HG03095 (cell line): ENCODE results near the gene PIK3R1.
A peak's percentile ranks its signal among the peaks of the same experiment; 100 is the strongest.

Source experiments
- ATAC-seq: cut with Tn5 transposase; IDR thresholded peaks from one replicate; pipeline ENCODE4 v1.9.1; 2021; ENCODE audit warnings: moderate library complexity; ENCODE audit not compliant: unreplicated experiment

Gene PIK3R1

DNA sequence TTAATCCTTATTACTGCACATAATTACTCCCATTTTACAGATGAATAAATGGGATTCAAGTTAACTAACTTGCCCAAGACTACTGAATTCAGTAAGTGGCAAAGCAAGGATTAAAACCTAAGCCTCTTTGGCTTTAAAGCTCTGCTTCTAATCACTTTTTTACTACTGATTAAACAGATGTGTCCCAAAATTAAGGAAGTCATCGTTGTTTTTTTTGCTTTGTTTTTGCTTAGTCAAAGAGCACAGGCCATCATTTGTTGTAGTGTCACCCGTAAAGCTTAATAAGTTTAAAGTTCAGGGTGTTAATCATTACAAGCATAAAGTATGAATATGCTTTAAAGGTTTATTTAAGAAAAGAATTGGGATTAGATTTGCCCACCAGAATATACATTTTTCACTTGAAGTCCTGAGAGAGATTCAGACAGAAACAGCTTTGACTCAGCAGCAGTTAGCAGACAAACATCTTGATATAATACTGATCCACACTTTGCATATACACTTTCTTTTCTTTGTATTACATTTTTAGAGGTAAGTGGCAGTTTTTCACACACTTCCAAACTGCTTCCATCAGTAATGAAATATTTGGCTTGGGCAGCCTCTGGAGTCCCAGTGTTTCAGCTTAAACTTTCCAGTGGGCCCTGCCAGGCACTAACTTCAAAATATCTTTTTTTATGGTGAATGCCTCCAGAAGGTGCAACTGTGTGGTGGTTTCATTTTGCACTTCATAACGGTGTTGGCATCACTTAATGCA lies 52.7 kb downstream of the PIK3R1 start:
- no peak for ATAC-seq

DNA sequence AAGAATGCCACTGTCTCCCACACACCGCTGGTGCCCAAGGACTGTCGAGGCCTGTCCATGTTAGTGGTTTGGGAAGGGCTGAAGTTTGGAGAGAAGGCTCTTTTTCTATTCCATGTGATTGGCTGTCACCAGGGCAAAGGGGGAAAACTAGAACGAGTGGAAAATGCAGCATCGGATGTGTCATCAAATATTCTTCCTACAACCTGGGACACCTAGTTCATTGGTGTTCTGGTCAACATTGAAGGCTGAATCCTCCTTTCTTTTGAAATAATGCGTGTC lies 53.2 kb downstream of the PIK3R1 start:
- ATAC-seq = no peak

DNA sequence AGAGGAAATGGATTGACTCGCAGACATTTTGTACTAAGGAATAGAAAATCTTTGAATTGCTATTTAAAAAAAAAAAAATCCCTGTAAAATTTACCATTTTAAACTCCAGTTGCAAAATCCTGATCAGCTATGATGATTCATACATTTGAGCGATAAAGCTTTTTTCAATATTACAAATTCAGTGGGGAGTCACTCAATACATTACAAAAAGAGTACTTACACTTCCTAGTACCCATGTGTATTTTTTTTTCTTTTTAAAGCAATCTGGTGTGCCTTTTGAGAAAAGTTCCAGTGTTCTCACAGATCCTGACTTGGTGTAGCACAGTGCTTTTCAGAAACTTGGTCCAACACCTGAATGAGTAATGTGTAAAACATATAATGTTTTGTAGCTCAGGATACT lies 54.3 kb downstream of the PIK3R1 start:
- ATAC-seq = no peak

DNA sequence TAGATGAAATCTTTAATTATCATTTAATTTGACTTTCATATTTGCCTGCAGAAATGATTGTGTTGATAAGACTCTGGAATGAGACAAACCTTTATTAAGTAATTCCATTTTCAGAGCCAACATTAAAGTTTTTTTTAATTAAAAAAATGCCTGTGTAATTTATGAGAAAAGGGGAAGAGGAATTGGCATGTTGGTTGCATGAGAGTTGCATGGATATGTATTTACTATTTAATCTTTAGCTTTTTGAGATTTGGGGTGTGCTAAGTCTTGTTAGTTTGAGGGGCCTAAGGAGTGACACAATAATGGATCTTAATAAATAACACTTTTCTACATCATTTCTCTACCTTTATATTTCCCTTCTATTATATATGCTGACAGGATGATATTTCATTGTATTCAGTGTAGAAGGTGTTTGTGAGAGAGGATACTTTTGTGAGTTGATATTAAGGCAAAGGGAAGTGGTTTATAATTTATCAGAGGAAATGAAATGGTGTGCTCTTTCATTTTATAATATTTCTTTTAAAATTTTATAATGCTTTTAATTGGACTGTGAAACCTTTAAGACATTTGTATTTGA lies 54.9 kb downstream of the PIK3R1 start:
- no peak for ATAC-seq

DNA sequence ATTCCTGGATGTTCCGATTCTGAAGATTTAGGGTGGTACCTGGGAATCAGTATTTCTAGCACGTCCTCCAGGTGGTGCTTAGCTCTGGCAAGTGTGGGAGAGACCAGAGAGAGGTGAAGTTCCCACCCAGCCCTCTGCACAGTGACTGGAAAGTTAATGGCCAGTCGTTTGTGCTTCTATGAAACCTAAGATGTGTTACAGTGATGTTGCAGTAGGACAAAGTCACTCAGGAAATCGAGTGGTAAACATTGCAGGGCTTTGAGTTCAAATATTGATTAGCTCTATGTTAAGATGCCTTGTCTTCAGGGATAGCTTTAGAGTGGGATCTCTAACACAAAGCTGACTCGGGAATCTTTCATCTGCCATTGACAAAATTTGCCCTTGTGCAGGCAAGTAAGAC lies 55.6 kb downstream of the PIK3R1 start:
- ATAC-seq = no peak

DNA sequence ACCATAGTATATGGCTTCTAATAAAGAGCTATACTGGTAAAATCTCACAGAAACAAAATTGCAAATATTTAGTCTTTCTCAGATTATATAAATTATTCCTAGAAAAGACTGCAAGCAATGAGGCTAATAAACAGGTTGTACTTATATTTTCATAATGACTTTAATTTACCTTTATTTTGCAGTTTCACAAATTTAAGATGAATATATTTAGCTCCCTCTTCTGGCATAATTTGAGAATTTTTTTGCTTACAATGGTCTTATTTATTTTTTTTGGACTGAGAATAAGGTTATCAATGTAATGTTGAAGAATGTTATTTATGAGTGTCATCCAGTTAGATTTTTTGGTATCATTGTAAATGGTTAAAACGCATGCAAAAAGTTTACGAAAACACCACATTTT lies 56.7 kb downstream of the PIK3R1 start:
- ATAC-seq = no peak

DNA sequence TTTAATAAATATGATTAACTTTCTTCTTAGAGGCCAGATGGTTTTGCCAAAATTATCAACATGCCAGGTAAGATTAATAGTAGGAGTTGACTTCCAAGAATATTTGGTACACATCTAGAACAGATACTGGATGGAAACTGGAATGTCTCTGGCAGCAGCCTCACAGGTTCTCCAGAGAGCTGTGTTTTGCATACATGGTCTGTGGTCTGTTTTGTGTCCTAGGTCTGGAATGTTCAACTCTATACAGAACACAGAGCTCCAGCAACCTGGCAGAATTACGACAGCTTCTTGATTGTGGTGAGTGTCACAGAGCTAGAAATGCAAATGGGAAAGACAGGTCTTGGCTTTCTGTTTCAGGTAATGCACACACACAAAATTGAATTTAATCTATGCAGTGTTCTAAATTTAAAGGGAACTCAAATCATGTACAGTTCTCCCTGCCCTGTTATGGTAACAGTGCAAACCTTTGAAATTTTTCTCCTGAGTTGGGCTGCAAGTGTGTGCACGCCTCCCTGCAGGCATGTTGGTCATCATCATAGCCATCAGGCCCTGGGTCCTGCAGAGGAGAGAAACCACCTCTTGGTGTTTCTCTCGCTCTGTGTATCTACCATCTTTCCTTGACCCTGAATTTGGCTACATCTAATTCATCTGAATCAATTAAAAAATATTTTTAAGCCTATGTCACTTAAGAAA lies 58.3 kb downstream of the PIK3R1 start:
- ATAC-seq = peak; percentile 61

DNA sequence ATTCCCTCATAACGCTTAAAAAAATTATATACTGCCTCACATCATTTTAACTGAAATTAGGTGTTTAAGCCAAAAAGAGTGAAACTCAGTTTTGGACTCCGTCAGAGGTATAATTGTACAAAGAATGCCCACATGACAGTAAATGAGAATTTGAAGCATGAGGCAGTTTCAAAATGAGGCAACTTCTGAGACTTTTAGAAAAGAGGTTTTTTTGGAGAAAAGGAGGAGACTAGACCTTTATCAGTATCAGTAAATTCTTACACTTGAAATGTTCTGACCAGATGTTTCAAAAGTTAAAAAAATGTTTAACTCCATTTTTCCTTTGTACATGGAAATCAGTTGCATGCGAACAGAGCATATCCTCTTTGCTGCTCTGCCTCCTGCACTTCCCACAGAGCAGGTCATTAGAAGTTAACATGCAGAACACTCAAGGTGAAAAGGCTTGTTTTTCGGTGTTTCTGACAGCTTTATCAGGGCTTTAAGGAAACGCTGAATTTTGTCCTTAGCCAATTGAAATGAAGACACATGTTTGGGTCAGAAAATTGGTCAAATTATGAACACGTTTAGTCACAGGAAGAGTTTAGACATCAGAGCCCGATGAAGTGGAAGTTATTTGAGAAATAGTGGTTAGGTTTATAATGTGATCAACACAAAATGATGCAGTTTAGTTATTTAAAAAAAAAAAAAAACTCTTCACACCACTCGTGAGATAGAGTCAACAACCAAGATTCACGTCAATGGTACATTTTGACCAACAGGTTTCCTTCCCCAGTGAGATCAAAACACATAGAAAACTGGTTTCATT lies 59.5 kb downstream of the PIK3R1 start:
- ATAC-seq = peak; percentile 50

DNA sequence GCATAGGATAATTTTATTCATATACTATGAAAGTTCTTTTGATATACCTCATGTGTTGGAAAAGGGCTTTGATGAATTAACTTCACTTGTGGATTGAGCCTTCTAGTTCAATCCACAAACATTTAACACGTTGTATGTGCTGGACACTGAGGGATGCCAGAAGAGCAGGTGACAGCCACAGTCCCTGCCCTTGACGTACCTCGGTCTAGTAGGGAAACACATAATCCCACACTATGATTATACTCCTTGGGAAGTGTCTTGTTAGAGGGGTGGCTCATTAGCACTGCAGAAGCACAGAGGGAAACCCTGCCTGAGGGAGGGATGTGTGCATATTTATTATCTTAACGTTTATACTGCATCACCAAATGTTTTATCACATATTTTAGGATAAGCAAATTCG lies 61.2 kb downstream of the PIK3R1 start:
- ATAC-seq = no peak

DNA sequence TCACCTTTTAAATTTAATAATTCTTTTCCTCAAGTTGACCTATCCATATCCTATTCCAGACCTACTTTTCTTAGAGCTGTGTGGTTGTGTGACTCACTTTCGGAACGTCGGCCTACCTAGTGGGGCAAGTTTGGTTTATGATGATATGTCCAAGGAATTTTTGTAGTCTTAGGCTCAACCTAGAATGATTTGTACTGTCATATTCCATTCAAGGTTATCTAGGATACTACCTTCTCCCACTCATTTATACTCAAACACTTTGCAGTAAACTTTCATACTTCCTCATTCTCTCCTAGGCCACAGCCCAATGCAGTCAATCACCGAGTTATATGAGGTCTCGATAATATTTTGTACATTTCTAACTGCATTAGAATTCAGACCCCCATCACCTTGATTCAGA lies 61.9 kb downstream of the PIK3R1 start:
- no peak for ATAC-seq

DNA sequence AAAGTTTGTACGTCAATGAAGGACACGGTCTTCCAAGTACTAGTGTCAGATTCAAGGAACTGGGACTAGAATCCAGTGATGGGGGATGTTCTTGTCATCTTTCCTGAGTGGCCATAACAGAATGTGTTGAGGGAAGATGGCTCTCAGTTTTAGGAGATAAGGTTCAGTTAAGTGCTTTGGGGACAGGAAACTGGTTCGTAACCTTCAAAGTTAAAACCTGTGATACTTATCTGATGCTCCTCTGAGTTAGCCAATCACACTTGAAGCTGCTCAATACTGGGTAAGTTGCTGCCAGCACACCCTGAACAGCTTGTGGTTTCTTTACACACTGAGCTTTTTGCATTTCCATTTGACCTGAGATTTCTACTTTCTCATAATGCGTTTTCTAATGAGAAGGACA lies 64.4 kb downstream of the PIK3R1 start:
- no peak for ATAC-seq

DNA sequence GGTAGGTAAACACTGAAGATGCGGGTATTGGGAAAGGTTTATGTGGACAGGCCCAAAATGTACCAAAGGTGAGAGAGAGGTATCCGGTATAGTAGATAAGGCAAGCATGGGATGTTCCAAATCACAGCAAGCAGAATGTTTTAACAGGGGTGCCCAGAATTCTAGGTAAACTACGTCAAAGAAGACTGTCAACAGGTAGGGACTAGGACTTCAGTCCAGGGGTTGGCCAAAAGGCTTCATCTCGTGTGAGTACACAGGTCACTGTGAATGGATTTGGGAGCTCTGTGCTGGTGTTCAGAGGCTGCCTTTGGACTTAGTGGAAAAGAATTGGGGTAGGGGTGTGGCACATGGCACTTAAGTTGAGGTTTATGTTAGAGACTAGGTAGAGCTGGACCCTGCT lies 66.4 kb downstream of the PIK3R1 start:
- no peak for ATAC-seq

DNA sequence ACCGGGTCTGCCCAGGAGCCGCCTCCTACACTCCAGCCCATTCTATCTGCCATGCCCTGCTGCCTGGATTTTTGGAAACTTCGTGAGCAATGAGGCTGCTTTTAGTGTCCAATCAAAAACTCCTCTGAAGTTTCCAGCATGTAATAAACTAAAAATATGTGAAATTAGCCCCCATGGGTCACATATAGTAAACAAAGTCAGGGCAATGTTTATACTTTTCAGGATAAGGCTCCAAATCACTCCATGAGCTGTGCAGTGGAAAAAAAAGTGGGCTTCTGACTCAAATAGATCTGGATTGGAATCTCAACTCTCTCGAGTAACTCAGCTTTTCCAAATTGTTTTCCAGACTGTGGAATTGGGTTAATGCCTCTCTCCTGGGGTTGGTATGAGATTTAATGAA lies 68.2 kb downstream of the PIK3R1 start:
- ATAC-seq = no peak

DNA sequence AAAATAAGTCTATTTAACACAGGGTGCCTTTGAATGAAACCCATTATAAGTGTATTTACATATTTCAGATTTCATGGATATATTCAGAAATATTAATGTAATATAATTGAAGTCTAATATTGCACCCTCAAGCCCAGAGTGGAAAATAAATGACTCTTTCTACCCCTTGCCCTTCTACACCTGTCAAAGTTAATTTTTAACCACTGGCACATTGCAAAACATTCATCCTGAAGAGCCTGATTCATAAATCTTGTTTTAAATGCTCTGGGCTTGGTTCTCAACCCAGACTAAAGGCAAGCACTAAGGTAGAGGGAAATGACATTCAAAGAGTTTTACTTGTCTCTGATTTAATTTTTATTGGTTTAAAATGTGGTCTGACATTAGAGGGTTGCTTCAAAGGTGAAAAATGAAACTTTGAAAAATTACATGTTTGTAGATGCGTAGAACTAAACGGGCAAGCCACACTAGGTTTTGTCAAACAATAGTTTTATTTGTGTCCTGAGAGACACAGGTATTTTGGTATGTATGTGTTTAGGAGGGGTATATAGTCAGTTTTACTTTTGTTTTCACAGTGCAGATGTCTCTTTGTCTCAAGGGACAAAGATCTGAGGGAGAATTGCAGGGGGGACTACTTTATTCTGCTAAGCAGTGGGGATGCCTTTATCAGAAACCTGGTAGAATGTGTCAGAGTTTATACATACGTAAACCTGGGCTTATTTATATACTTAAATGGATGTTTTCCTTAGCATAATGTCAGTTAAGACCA lies 69.7 kb downstream of the PIK3R1 start:
- peak; percentile 36 for ATAC-seq

DNA sequence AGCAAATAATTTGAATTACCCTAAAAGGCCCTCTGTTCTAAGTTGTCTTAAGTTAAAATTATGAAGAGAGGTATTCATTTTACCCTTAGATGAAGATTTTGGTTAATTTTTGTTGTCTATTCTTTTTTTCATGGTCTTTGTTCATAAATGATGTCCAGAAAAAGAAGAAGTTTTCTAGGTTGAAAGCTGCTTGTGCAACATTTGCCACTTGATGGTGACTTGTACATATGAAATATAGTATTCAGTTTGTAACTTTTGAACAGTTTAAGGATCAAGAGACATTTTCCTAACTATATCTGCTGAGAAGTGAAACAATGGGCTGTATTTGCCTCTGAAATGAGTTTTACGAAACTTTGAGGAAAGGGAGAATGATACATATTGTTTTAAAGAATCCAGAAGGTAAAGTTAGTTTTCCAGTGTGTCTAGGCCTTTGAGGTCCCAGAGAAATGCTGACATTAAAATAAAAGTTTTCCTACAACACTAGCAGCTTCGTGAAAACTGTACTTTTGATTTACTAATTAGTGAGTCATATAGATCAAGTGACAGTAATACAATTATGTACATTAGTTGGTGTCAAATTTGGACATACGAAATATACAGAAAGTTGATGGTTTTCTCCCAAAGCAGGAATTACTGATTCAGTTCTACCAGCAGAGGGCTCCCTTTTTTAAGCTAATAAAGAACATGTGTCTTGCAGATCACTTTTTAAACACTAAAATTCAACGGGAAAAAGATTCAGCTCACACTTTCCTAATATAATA lies 70.5 kb downstream of the PIK3R1 start:
- ATAC-seq = no peak

DNA sequence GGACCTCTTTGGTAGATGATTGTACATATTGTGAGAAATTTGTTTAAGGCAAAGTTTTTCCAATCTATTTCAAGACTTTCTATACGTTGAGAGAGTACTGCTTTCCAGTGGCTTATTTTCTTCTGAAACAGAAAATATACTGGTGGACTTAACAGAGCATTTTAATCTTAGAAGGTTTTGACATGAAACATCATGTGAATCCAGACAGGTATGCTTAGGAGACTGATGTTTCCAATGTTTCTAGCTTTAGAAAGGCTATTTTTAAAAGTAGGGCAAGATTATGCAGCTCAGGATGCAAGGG lies 71.0 kb downstream of the PIK3R1 start:
- ATAC-seq = no peak

DNA sequence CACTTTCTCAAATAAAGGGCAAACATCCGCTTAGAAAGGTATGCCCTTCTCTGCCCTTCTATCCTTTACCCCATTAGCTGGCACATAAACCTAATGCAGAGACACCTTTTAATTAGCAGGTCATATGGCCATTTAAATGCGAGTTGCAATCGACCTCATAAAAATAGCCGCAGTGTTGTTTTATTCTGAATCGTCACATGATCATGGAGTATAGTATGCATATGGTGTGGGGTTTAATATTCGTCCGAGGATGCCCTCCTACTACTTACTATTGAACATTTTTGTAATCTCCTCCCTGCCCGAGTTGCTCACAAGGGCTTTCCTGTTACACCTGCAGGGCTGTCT lies 72.0 kb downstream of the PIK3R1 start:
- ATAC-seq = no peak

DNA sequence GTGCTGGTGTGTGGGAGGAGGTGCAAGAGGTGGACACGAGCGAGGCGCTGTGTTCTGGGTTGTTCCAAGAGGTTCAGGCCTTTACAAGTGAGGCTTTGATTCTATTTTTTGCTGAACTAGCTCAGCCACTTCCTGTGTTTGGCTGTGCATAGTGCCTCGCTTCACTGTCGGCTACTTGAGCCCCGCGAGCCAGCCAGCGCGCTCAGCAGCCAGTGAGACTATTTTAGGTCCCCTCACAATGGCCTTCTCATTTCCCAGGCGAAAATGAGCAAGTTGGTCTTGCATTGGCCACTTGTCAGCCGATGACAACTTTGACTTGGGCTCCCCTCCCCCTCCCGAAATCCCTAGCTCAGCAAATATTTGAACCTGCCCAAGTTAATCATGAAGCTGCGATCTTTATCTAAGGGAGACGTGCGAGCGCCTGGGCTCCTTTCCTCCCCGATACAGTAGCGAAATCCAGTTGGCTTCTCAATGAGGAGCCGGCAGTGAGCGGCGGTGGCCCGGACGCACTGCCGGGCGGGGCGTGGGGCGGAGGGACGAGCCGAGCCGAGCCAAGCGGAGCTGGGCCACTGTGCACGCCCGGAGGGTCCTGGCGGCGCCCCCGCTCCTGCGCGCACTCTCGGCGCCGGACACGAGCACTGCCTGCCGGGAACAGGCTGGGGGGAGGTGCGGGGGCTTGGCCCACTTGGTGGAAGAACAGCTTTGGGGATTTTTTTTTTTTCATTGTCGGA lies 72.6 kb downstream of the PIK3R1 start:
- peak; percentile 75 for ATAC-seq

DNA sequence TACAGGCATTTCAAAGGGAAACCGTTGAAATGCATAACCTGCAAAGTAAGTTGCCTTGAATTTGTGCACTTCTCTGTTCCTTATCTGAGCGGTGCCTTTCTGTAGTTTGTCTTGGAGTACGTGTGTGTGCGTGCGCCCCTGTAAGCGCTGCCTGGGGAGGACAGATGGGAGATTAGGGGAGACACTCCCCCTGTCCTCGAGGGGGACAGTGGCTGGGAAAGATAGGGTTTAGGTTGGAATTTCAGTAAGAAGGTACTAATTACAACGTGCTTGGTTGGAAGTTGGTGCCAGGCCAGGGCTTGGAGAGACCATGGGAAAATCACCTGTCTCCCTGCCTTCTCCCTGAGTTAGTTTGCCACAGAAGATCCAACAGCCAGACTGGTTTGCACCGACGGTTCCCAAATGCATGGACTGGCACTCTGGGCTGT lies 73.2 kb downstream of the PIK3R1 start:
- ATAC-seq = peak; percentile 6

DNA sequence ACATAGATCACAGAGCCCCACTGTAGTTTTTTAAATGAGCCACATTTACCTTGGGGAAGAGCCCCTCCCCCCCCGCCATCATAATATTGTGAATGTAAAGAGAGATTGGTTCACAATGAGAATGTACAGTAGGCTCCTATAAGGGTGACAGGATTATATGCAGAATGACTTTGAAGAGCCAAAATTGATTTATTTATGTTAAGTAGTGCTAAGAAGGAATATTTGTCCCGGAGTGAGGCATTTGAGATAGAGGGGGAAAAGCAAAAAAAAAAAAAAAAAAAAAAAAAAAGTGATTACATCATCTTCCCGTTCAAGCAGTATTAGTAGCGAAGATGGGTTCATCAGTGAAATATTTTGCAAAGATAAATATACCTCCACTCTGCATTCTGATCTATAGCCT lies 73.9 kb downstream of the PIK3R1 start:
- ATAC-seq = no peak
